CD4-positive, alpha-beta T cell treated with Interferon alpha-2 for 1 hour (primary cell): ENCODE measurements around the gene TMEM97.
A peak's percentile ranks its signal among the peaks of the same experiment; 100 is the strongest.

ENCODE experiments used
- DNase-seq, 2 donors: peaks; one replicate each; pipeline ENCODE4 v3.0.0-alpha.2; 2020 to 2022

The TMEM97 gene

DNA sequence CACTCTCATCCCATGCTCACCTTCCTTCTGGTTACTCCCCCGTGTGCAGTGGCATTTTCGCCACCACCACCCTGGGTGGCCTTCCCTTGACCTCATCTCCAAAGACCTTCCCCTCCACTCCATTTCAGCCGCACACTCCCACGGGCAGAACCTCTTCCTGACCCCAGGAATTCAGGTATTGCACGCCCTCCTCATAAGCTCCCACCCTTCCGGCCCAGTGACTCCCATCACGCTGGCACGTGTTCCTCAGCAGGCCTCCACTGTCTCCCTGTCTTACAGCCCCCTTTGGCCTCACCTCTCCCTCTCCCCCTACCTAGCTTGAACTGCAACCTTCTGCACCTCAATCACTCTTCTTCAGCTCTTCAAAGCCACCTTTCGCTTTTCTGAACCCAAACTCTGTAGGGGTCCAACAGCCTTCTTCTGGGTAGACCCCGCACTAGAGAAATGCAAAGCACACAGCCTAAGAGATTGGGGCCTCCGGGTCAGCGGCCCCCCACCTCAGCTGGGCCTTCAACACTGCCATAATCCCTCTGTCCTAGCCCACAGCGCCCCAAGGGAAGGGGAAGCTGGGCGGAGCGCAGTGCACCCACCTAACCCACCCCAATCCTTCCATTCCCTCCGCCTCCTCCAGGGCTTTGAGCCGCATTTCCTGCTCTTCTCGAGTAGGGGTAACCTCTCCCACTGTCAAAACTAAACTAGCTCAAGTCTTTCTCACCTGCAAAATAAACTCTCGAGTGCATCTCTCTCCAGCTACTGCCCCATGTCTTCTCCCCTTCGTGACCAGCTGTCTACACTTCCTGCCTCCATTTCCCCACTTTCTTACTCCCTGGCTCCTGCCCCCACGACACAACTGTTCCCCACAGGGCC is 1.7 kb upstream of the TMEM97 start:
- DNase-seq, result no peak

DNA sequence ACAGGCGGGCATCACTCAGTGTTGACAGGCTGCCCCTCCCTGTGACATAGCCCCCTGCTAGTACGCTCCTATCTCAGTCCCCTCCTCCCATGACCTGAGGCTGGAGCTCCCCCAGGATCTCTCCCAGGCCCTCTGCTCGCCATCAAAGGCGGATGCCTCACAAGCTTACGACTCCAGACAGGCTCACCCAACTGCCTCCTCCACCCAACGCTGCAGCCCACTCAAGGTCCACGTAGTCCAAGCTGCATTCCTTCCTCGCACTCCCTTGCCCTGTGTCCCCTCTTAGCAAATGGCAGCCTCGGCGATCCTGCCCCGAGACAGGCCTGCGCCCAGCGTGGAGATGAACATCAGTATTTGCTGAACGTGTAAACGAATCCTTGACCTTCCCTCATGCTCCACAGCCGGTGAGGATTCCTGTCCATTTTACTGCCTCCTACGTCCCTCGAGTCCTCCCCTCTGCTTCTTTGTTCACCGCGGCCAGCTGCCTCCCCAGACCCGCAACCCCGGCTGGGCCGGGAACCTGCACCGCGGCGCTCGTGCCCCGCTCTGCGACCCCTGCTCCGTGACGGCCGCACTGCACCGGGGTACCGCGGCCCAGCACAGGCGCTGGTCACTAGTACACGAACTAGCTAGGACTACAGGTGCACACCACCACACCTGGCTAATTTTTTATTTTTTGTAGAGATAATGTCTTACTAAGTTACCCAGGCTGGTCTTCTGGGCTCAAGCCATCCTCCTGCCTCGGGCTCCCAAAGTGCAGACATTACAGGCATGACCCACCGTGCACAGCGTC is 838 bp upstream of the TMEM97 start:
- DNase-seq, result no peak

DNA sequence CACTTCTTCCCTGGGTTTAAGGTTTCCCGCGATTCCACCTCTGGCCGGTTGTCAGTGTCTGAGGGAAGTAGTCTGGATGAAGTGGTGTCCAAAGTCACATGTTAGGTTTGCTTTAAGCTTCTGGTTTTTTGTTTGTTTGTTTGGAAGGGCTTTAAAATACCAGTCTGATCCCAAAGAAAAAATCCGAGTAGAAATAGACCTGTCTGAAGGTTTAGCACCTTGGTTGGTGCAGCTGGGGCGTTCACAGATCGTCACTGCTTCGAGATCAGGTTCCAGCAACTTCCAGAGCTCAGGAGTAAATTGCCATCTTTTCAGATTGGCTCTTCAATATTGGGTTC is 567 bp downstream of the TMEM97 start:
- no peak for DNase-seq

DNA sequence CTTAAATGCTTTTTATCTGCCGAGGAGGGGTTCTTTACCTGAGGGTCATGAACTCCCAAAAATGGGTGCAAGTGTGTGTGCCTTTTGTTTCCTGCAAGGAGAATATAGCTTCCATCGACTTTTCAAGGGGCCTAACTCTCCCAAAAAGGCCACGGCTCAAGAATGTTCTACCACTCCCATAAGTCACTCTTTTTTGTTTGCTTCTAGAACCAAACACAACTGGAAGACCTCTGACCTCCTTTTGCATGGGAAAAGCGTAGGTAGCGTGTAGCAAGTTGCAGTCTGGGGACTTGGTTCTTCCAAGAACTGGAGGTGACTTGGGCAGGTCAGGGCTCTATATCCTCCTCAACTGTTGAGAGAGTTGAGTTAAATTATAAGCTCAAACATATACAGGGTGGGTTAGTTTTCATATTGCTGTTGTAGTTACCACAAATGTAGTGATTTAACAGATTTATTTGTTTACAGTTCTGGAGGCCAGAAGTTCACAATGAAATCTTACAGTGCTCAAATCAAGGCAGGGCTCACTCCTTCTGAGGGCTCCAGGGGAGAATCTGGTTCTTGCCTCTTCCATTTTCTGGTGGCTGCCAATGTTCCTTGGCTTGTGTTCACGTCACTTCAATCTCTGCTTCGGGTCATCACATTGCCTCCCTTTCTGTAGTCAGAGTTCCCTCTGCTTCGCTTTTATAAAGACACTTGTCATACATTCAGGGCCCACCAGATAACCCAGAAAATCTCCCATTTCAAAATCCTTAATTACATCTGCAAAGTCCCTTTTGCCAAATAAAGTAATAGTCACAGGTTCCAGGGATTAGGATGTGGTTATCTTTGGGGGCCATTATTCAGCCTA is 1.4 kb downstream of the TMEM97 start:
- DNase-seq, result no peak

- no peak for DNase-seq
Measured at GRCh38 chr17:28324267-28324745, 5.3 kb downstream of the TMEM97 start.

DNA sequence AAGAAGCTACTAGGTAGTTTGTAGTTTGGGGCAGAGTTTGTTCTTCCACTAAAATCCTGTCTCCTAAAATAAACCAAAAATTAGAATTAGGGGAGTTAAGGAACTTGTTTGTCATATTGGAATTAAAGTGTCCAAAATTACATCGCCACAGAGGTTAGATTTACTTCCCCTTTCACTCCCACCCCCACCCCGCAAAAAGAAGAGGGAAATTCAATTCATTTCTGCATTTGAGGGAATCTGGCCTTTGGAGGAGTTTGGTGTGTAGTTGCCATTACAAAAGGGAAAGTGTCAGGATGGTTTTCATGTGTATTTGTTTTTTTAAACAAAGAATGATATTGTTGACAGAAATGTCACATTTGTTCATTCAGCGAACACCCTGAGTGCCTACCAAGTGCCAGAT is 5.8 kb downstream of the TMEM97 start:
- no peak for DNase-seq

GRCh38 chr17:28325211-28325610 is 6.2 kb downstream of the TMEM97 start:
- DNase-seq, result no peak

- DNase-seq, result no peak
Measured at GRCh38 chr17:28326114-28326513, 7.1 kb downstream of the TMEM97 start.

DNA sequence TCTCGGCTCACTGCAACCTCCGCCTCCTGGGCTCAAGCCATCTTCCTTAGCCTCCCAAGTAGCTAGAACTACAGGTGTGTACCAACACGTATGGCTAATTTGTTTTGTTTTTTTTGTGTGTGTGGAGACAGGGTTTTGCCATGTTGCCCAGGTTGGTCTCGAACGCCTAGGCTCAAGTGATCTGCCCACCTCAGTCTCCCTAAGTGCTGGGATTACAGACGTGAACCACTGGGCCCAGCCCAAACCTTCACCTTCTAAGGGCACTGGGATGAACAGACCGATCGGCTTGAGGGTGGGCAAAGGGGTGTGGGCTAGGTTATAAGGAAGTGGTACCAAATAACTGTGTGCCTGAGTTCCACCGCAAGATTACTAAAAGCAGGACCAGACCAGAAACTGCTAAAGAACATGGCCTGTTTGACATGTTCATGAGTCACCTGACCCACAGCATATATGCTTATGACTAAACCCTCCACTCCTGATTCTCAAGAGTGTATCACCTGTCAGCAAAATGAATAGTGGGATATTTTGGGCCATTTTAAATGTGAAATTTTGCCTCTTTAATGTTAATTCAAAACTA is 8.1 kb downstream of the TMEM97 start:
- DNase-seq, result no peak

GRCh38 chr17:28327709-28328108 is 8.7 kb downstream of the TMEM97 start:
- no peak for DNase-seq

- DNase-seq, result no peak
Measured at GRCh38 chr17:28328325-28328724, 9.3 kb downstream of the TMEM97 start.

- DNase-seq, result no peak
Measured at GRCh38 chr17:28330671-28331070, 11.7 kb downstream of the TMEM97 start.

DNA sequence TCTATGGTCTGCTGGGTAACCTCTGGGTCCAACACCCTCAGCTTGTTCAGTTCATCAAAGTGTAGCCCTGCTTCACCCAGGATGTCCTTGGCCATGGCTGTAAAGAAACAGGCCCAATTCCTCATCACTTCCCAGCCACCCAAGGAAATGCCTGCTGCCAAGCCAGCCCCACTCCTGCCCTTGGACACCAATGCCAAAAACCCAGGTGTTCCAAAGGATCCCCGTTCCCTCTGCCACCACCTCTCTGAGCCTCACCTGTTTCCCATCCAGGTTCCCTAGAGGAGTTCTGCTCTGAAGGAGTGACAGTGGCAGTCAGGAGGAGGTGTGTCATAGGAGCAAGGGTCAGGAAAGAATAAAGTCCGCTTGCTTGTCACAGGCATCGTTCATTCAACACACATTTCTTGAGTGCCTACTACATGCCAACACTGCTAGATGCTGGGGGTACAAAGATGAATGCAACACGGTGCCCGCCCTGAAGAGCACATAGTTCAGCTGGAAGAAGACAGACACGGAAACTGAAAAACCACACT is 13.0 kb downstream of the TMEM97 start:
- no peak for DNase-seq

- no peak for DNase-seq
Measured at GRCh38 chr17:28333083-28333746, 14.2 kb downstream of the TMEM97 start.

GRCh38 chr17:28334171-28334570 is 15.2 kb downstream of the TMEM97 start:
- DNase-seq, result peak in 1 of 2 donors; percentile 18

DNA sequence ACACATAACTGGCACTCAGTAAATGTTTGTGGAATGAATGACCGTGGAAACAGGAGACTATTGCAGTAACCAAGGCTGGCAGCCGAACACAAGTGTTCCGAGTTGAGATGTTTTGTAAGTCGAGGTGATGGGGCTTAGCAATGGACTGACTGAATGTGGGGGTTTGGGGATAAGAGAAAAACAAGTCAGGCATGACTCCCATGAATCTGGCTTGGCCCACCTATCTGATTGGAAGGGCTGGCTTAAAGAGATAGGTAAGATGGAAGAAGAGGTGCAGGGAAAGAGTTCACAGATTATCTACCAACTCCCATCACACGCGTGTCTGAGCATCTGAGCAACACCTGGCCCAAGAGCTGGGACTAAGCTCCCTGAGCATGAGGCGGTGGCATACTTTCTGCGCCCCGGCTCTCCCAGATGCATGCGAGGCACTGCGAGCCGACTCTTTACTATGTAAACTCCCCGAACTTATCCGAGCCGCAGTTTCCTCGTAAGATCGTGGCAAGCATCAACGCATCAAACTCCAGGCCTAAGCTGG is 15.7 kb downstream of the TMEM97 start:
- no peak for DNase-seq

- peak; percentile 99 for DNase-seq
Measured at GRCh38 chr17:28335201-28335958, 16.4 kb downstream of the TMEM97 start, which contains the start of the genes IFT20 and TNFAIP1. TSS of gene IFT20 (minus strand) at chr17:28335472. CDS start at chr17:28331985, 3,487 bp downstream. TSS of gene TNFAIP1 (plus strand) at chr17:28335761. CDS start at chr17:28339522, 3,761 bp downstream.

DNA sequence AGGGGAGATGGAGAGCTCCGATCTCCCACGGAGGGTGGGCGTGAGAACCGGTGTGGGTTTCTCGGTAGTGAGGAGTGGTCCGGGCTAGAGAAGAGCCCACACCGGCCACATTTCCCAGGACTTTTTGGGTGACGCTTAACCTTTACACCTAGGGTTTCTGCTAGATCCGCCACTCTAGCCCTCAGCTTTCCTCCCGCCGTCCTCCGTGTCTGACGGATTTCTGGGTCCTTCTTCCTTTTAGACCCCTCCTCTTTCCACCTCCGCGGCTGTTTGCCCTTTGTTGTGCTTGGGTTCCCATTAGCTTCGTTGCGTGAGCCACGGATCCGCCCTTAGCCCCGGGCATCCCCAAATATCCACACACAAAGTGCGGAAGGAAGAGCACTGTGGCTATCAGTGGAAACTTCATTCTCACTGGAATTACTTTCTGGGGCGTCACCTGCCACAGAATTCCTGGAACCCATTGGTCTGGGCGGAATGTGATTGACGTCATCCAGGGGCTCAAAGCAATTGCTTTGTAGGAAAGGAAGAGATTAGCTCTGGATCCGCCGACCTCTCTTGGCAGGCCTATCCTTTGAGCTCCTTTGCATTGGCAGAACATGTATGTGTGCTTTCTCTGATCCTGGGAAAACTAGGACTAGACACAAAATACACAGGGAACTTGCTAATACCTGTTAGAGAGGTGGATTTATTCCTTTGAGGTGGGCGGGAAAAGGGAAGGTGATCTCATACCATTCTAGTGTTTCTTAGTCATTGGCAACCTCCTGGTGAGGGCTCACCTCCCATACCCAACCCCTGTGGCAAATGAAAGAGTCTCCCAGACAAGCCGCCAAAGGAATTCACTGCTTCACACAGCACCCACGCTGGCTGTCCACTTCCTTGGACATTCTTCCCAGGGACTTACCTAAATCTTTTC is 17.2 kb downstream of the TMEM97 start:
- peak; percentile 21 to 46 for DNase-seq

GRCh38 chr17:28338056-28338768 is 19.2 kb downstream of the TMEM97 start:
- no peak for DNase-seq
